ENCODE measurements around the gene OOSP4A.

OOSP4A gene
- total RNA-seq, result 0 reads per million in 18 experiments

- no peak for DNase-seq
Observed at GRCh38 chr11:59963733-59964132, at the start of gene OOSP4A. Gene OOSP4A, plus strand, starts transcription at chr11:59964033. Its CDS starts 0 bp downstream, at chr11:59964033.

GRCh38 chr11:59918480-59918879, 45.4 kb upstream of the OOSP4A start:
- DNase-seq, result no peak

- DNase-seq, result peak; percentile 56 to 73
Observed at GRCh38 chr11:59918987-59919589, 44.7 kb upstream of the OOSP4A start.

DNA sequence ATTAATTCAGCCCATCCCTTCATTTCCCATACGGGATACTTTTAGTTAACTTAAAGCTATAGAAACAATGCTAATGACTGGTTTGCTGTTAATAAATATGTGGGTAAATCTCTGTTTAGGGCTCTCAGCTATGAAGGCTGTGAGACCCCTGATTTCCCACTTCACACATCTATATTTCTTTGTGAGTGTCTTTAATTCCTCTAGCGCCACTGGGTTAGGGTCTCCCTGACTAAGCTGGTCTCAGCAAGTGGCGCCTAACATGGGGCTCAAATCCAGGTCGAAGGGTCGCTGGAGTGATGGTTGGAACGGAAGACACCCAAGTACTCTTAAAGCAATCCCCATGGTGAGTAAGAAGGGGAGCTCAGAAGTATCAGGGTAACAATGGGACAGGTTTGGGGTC, 40.0 kb upstream of the OOSP4A start:
- no peak for DNase-seq

DNA sequence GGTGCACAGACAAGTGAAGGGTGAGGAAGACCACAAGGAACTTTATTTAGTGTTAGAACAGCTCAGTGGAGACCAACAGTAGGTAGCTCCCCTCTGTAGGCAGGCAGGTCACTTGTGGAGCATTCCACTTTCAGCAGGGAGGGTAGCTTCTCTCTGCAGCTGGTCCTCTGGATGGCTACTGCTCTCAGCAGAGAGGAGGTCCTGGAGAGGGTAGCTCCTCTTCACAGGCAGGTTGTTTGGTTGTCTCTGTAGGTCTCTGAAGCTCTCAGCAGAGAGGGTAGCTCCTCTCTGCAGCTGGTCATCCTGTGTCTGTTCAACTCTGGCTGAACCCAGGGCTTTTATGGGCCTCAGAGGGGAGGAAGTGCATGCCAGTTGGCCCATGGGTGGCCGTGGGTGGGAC, 32.1 kb upstream of the OOSP4A start:
- DNase-seq, result no peak

- DNase-seq, result no peak
Observed at GRCh38 chr11:59938132-59938531, 25.7 kb upstream of the OOSP4A start, which contains the start of gene OOSP1. Gene OOSP1, plus strand, starts transcription at chr11:59938432. Its CDS starts 23 bp downstream, at chr11:59938455.

DNA sequence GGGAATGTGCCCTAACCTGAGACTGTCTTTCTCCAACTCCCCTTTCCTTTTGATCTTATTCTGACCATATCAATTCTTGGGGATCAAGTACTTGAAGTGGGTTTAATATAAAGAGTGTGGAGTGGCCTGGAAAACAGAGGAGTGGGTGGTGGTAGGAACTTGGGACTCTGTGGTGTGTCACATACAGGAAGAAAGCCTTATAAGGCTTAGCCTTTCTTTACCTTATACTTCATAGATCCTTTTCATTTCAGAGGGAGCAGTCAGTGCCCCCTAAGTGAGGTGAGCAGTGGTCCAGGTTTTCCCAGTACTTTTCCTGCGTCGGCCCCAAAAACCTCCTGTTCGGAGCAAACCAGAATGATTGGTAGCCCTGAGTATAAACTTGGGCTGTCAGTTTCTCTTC, 25.1 kb upstream of the OOSP4A start:
- no peak for DNase-seq

DNA sequence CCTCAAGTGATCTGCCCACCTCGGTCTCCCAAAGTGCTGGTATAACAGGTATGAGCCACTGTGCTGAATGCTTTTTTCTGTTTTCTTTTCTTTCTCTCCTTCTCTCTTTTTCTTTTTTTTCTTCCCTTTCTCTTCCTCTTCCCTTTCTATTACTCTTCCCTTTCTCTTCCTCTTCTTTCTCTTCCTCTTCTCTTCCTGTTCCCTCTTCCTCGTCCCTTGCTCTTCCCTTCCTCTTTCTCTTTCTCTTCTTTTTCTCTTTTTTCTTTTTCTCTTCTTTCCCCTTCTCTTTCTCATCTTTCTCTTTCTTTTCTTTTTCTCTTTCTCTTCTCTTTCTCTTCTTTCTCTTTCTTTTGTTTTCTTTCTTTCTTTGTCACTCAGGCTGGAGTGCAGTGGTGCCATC, 24.4 kb upstream of the OOSP4A start:
- DNase-seq, result no peak

- DNase-seq, result no peak
Observed at GRCh38 chr11:59941091-59941490, 22.7 kb upstream of the OOSP4A start.

- DNase-seq, result no peak
Observed at GRCh38 chr11:59943997-59944714, 19.7 kb upstream of the OOSP4A start.

GRCh38 chr11:59944720-59945119, 19.1 kb upstream of the OOSP4A start:
- DNase-seq, result no peak

GRCh38 chr11:59953463-59954218, 10.2 kb upstream of the OOSP4A start:
- DNase-seq, result no peak

DNA sequence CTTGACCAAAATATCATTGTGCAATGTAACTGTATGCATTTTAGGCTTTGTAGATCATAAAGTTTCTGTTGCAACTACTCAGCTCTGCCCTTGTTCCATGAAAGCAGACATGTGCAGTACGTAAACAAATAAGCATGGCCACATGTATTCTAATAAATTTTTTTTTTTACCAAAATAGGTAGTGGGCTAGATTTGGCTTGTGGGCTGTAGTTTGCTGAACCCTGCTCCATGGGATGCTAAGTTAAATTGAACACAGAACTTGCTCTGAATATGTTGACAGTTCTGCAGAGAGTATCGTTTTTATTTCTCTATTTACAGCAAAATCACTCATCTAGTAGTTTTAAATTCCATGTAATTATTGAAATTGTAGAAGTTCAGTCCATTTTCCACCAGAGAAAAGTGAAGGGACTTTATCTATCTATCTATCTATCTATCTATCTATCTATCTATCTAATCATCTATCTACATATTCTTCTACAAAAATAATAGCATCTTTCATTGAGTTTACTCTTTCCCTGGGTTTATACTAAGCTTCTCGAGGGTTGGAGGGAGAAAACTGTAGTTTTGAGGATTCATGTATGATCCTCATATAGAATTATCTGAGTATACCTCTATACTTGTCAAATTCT, 9.5 kb upstream of the OOSP4A start:
- no peak for DNase-seq

- DNase-seq, result no peak
Observed at GRCh38 chr11:59957094-59957493, 6.7 kb upstream of the OOSP4A start.

- DNase-seq, result no peak
Observed at GRCh38 chr11:59960502-59961381, 3.1 kb upstream of the OOSP4A start.

GRCh38 chr11:59962107-59962482, 1.7 kb upstream of the OOSP4A start:
- no peak for DNase-seq

GRCh38 chr11:59965424-59965823, 1.6 kb downstream of the OOSP4A start:
- DNase-seq, result no peak

GRCh38 chr11:59966201-59966600, 2.4 kb downstream of the OOSP4A start:
- DNase-seq, result no peak

DNA sequence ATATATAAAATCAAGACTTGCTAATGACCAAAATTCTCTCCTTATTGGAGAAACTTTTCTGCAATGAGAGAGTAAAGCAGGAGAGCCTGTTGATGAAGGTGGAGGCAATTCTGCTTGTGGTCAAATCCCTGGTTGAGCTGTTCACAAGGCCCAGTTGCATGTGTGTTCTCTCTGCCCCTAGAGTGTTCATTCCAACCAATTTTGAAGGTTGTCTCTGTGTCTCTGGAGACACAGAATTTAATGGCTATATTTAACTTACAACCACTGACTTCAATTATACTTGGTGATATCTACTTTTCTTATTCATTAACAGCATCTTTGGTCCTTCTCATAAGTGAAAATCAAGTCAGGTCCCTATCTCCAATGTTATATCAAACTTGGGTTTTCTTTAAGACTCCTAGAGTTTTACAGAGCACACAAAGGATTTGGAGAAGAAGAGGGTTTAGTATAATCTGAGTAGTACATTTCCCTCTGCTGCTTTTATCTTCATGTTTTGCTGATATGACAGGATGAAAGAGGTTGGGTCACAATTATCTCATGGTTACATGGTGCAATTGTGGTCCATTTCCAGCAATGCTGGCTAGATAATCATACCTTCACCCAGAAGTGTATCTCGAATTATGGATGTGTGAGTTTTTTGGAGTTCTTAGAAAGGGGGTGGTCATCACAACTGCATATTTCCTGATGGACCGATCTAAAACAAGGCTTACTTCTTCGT, 4.0 kb downstream of the OOSP4A start:
- DNase-seq, result no peak

- DNase-seq, result no peak
Observed at GRCh38 chr11:59968395-59968783, 4.6 kb downstream of the OOSP4A start.

- DNase-seq, result no peak
Observed at GRCh38 chr11:59973097-59973496, 9.3 kb downstream of the OOSP4A start.
